ENCODE measurements around the gene NOB1.

Gene NOB1

DNA sequence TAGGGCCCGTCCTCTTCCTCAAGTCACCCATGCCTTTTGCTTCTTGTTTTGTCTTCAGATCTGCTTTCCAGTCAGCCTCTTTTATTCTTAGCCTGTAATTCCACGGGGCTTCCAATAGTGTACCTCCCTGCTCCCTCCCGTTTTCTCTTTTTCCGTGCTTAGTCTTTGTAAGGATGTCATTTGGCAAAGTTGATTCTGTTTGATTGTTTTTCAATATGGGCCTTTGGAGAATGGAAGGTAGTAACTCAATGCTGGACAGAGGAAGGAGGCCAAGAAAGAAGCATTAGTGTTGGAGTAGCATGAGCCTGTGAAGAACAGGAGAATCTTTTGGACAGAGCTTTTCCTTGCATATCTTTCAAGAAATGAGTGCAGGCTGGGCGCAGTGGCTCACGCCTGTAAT, 13.9 kb upstream of the NOB1 start:
- no peak overlapping the region for H3K4me3 ChIP-seq (replicated peaks; ENCODE audit: insufficient read depth, low read length)
- H3K27ac ChIP-seq (replicated peaks) = no peak overlapping the region
- H3K27me3 ChIP-seq (ENCODE audit: insufficient read depth, poor library complexity, severe bottlenecking) = no peaks in the 10 kb centered on the region
- no peak for TF ChIP-seq SPI1 (IDR thresholded peaks at IDR 0.05; ENCODE audit: borderline replicate concordance, low read depth)
- no peak for TF ChIP-seq GABPA (IDR thresholded peaks at IDR 0.05; ENCODE audit: low read depth)
- DNase-seq (ENCODE audit: low read depth in 1 of 2, low spot score in 1 of 2) = no peak

DNA sequence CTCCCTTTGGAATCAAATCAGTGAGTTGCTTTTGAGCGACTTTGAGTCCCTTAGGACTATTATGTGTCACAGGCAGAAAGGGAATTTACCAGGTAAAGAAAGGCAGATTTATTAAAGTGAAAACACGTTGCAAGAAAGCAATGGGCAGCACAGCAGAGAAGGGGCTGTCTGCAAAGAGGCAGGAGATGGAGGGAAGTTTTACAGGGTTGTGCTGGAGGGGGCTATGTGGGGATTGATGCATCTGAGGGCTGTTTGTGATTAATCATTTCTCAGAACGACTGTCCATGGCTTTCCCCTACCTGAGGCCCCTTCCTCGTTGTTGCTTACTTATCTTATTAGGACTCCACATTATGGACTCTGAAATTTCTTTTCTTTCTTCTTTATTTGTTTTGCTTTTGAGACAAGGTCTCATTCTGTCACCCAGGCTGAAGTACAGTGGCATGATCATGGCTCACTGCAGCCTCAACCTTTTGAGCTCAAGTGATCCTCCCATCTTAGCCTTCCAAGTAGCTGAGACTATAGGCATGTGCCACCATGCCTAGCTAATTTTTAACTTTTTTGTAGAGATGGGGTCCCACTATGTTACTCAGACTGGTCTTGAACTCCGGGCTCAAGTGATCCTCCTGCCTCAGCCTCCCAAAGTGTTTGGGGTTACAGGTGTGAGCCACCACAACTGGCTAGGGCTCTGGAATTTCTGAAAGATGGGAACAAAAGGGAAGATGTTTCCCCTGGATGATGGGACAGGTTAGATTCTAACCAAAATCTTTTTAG, 12.9 kb upstream of the NOB1 start:
- no peaks in the 10 kb centered on the region for H3K27me3 ChIP-seq (ENCODE audit: insufficient read depth, poor library complexity, severe bottlenecking)
- TF ChIP-seq, protein P1, sequence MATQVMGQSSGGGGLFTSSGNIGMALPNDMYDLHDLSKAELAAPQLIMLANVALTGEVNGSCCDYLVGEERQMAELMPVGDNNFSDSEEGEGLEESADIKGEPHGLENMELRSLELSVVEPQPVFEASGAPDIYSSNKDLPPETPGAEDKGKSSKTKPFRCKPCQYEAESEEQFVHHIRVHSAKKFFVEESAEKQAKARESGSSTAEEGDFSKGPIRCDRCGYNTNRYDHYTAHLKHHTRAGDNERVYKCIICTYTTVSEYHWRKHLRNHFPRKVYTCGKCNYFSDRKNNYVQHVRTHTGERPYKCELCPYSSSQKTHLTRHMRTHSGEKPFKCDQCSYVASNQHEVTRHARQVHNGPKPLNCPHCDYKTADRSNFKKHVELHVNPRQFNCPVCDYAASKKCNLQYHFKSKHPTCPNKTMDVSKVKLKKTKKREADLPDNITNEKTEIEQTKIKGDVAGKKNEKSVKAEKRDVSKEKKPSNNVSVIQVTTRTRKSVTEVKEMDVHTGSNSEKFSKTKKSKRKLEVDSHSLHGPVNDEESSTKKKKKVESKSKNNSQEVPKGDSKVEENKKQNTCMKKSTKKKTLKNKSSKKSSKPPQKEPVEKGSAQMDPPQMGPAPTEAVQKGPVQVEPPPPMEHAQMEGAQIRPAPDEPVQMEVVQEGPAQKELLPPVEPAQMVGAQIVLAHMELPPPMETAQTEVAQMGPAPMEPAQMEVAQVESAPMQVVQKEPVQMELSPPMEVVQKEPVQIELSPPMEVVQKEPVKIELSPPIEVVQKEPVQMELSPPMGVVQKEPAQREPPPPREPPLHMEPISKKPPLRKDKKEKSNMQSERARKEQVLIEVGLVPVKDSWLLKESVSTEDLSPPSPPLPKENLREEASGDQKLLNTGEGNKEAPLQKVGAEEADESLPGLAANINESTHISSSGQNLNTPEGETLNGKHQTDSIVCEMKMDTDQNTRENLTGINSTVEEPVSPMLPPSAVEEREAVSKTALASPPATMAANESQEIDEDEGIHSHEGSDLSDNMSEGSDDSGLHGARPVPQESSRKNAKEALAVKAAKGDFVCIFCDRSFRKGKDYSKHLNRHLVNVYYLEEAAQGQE (IDR thresholded peaks at IDR 0.05; ENCODE audit: insufficient replicate concordance, low read depth) = no peak
- no peak for TF ChIP-seq GABPA (IDR thresholded peaks at IDR 0.05; ENCODE audit: low read depth)
- no peak for DNase-seq (ENCODE audit: low read depth in 1 of 2, low spot score in 1 of 2)
- H3K4me3 ChIP-seq (replicated peaks; ENCODE audit: insufficient read depth, low read length) = no peak overlapping the region
- H3K27ac ChIP-seq (replicated peaks) = no peak overlapping the region

DNA sequence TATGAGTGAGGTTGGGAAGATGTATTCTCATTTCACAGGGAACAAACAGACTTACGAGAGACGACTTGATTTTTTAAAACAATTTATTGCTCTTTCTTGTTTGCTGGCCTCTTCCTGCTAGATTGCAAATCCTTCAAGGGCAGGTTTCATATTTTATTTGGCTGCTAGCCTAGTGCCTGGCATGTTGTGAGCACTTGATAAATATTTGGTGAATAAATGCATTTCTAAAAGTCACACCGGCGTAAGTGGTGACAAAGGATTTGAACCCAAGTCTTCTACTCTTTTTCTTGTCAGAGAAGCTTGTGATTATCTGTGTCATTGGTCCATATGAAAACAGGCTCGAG, 8.8 kb upstream of the NOB1 start:
- peak overlapping the region; percentile 97; the same call in 1 of the 2 replicates for H3K4me3 ChIP-seq (replicated peaks; ENCODE audit: insufficient read depth, low read length)
- H3K27ac ChIP-seq (replicated peaks) = peak overlapping the region; percentile 84
- TF ChIP-seq, protein P2, sequence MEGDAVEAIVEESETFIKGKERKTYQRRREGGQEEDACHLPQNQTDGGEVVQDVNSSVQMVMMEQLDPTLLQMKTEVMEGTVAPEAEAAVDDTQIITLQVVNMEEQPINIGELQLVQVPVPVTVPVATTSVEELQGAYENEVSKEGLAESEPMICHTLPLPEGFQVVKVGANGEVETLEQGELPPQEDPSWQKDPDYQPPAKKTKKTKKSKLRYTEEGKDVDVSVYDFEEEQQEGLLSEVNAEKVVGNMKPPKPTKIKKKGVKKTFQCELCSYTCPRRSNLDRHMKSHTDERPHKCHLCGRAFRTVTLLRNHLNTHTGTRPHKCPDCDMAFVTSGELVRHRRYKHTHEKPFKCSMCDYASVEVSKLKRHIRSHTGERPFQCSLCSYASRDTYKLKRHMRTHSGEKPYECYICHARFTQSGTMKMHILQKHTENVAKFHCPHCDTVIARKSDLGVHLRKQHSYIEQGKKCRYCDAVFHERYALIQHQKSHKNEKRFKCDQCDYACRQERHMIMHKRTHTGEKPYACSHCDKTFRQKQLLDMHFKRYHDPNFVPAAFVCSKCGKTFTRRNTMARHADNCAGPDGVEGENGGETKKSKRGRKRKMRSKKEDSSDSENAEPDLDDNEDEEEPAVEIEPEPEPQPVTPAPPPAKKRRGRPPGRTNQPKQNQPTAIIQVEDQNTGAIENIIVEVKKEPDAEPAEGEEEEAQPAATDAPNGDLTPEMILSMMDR (IDR thresholded peaks at IDR 0.05; ENCODE audit: insufficient read depth, low read length) = no peak
- TF ChIP-seq POLR2AphosphoS5 (IDR thresholded peaks at IDR 0.05; ENCODE audit: low read depth) (no peak), SPI1 (IDR thresholded peaks at IDR 0.05; ENCODE audit: borderline replicate concordance, low read depth) (no peak), GABPA (IDR thresholded peaks at IDR 0.05; ENCODE audit: low read depth) (no peak)
- TF ChIP-seq, protein P1 (IDR thresholded peaks at IDR 0.05; ENCODE audit: insufficient replicate concordance, low read depth) = no peak
- H3K27me3 ChIP-seq (ENCODE audit: insufficient read depth, poor library complexity, severe bottlenecking) = no peaks in the 10 kb centered on the region
- no peak for DNase-seq (ENCODE audit: low read depth in 1 of 2, low spot score in 1 of 2)

DNA sequence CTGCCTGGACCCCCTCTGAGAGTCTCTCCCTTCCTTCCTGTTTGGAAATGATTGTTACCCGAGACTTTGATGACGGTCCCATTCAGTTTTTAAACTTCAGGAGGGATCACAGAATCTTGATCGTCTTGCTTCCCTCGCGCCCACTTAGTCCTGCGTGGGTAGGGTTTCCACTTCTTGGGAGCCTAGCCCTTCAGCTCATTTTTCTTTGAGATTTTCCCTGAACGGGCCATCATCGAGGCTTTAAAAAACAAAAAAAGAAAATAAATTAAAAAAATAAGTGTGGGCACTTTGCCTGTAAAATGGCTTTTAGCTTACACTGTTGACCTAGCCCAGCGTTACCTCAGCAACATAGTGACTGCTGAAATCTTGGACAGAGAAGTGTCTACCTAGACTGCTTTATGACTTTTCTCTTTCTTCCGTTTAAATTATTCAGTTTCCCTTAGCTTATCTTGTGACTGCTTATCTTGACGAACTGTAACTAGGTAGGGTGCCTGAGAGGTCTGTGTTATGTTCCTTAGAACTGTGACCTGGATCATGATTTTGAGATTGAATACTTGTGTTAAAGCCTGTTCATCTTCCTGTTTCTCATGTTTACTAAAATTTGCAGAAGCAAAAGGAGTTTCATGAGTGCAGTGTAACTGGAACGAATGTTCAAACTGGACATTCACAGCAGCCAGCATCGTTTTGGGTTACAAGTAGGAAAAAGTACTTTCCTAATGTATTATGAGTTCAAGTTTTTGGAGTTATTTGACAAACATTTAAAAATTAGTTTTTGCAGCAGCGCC, 8.3 kb upstream of the NOB1 start:
- H3K27ac ChIP-seq (replicated peaks) = peak overlapping the region; percentile 84
- peak overlapping the region; percentile 97 for H3K4me3 ChIP-seq (replicated peaks; ENCODE audit: insufficient read depth, low read length)
- no peaks in the 10 kb centered on the region for H3K27me3 ChIP-seq (ENCODE audit: insufficient read depth, poor library complexity, severe bottlenecking)
- no peak for TF ChIP-seq SPI1 (IDR thresholded peaks at IDR 0.05; ENCODE audit: borderline replicate concordance, low read depth)
- TF ChIP-seq, protein P1 (IDR thresholded peaks at IDR 0.05; ENCODE audit: insufficient replicate concordance, low read depth) = peak; percentile 66
- DNase-seq (ENCODE audit: low read depth in 1 of 2, low spot score in 1 of 2) = peak in 1 of 2 experiments; percentile 42
